22Rv1 (cell line): ENCODE results near the gene PFKFB3.

ENCODE experiments used
- CTCF ChIP-seq: fragments of 450-650 bp; IDR thresholded peaks from 2 replicates; pipeline ENCODE4 v1.5.1; 2017; ENCODE audit warnings: mild to moderate bottlenecking
- ZFX ChIP-seq: fragments of 450-650 bp; IDR thresholded peaks from 2 replicates; pipeline ENCODE4 v1.6.1; 2017; ENCODE audit warnings: antibody characterized with exemption, borderline replicate concordance

DNA sequence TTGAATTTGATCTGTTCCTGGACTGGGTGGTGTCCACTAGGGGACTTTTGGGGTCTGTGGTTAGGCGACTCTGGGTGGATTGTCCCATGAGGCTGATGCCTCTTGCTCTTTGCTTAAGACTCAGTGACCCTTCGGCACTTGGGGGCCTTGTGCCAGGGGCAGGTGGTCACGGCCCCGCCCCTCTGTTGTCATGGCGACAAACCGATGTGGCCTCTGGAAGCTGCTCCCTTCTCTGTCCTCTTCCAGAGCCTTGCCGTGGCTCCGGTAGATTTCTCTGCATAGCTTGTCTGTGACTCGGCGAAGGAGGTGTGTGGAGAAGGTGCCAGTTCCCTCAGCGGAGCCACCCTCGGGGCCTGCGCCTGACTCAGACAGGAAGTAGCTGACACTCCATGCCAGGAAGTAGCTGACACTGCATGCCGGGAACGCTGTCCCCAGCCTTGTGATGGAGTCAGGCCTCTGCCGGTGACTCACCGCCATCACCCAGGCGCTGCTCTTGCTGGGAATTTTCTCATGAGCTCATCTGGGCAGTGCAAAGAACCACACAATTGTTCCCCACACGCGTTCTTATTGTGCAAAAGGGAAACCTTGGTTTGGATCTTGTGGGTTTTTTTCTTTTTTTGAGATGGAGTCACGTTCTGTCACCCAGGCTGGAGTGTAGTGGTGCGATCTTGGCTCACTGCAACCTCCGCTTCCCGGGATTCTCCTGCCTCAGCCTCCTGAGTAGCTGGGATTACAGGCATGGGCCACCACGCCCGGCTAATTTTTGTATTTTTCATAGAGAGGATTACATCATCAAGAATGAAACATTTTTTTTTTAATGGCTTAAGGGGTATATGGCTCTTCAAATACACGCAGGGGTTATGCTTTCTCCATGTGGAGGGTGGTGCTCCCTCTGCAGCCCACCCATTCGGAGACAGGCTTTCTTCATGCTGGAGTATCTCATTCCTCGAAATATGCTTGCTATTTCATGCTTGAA lies 72.6 kb downstream of the PFKFB3 start:
- TF ChIP-seq CTCF: no peak
- no peak for TF ChIP-seq ZFX
